ENCODE results near the gene ZFHX3.

ZFHX3 gene

GRCh38 chr16:73054813-73055482, 7.0 kb upstream of the ZFHX3 start:
- DNase-seq: no peak

- no peak for DNase-seq
These were observed 6.5 kb upstream of the ZFHX3 start for GRCh38 chr16:73054498-73054812.

GRCh38 chr16:73054125-73054484, 6.2 kb upstream of the ZFHX3 start:
- DNase-seq: no peak

- no peak for DNase-seq
These were observed 5.6 kb upstream of the ZFHX3 start for GRCh38 chr16:73053364-73054124.

- no peak for DNase-seq
These were observed 5.1 kb upstream of the ZFHX3 start for GRCh38 chr16:73053038-73053363.

- no peak for DNase-seq
These were observed 4.6 kb upstream of the ZFHX3 start for GRCh38 chr16:73052576-73052975.

GRCh38 chr16:73051961-73052360, 4.0 kb upstream of the ZFHX3 start:
- no peak for DNase-seq

- no peak for DNase-seq
These were observed 3.3 kb upstream of the ZFHX3 start for GRCh38 chr16:73051226-73051625.

- DNase-seq: no peak
These were observed 2.5 kb upstream of the ZFHX3 start for GRCh38 chr16:73050201-73051099.

GRCh38 chr16:73049511-73049910, 1.6 kb upstream of the ZFHX3 start:
- no peak for DNase-seq

GRCh38 chr16:73049091-73049490, 1.2 kb upstream of the ZFHX3 start:
- DNase-seq: no peak

- DNase-seq: no peak
These were observed 558 bp upstream of the ZFHX3 start for GRCh38 chr16:73048292-73049080.

GRCh38 chr16:73047221-73047535, 750 bp downstream of the ZFHX3 start:
- no peak for DNase-seq

GRCh38 chr16:73046849-73047214, 1.1 kb downstream of the ZFHX3 start:
- no peak for DNase-seq

GRCh38 chr16:73046202-73046848, 1.6 kb downstream of the ZFHX3 start:
- no peak for DNase-seq

- no peak for DNase-seq
These were observed 4.0 kb downstream of the ZFHX3 start for GRCh38 chr16:73043828-73044467.

GRCh38 chr16:73042807-73043206, 5.1 kb downstream of the ZFHX3 start:
- no peak for DNase-seq

- no peak for DNase-seq
These were observed 6.3 kb downstream of the ZFHX3 start for GRCh38 chr16:73041676-73042075.

GRCh38 chr16:73040735-73041402, 7.1 kb downstream of the ZFHX3 start:
- no peak for DNase-seq

- DNase-seq: no peak
These were observed 7.8 kb downstream of the ZFHX3 start for GRCh38 chr16:73040136-73040535.

GRCh38 chr16:73037845-73038570, 9.9 kb downstream of the ZFHX3 start:
- no peak for DNase-seq
